ENCODE results near the gene TUBB.
A peak's percentile ranks its signal among the peaks of the same experiment; 100 is the strongest.

Gene TUBB

DNA sequence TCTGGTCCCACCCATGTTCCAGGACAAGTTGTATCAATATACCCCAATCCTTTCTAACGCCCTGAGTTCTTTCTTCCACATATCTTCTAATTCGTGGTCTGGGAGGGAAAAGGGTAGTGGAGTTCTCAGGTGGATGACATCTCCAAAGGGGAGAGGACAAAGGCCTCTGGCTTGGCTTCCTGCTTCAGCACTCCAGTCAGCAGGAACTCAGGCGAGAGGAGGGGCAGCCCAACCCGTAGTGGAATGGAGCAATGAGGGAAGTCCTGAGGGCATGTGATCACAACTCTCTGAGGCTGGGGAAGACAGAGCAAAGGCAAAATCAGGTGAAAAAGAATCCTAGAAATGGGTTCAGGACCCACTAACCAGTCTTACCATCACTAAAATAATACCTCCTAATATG, 19.8 kb upstream of the TUBB start:
- Histone ChIP-seq H3K27me3 (no peaks in the 10 kb centered on the region), H3K4me3 (no peak overlapping the region), H3K9me3 (no peaks in the 10 kb centered on the region), H3K36me3 (peaks cover 6 to 44% (median 28%) of the 10 kb centered on the region in 3 donors), H3K4me1 (peaks cover 0 to 9% (median 3%) of the 10 kb centered on the region in 4 donors), H3K27ac (no peak overlapping the region)
- intact Hi-C loops (cut with DNase I; ENCODE audit: low total_unique reads), result no loop called here
- TF ChIP-seq, protein P1, sequence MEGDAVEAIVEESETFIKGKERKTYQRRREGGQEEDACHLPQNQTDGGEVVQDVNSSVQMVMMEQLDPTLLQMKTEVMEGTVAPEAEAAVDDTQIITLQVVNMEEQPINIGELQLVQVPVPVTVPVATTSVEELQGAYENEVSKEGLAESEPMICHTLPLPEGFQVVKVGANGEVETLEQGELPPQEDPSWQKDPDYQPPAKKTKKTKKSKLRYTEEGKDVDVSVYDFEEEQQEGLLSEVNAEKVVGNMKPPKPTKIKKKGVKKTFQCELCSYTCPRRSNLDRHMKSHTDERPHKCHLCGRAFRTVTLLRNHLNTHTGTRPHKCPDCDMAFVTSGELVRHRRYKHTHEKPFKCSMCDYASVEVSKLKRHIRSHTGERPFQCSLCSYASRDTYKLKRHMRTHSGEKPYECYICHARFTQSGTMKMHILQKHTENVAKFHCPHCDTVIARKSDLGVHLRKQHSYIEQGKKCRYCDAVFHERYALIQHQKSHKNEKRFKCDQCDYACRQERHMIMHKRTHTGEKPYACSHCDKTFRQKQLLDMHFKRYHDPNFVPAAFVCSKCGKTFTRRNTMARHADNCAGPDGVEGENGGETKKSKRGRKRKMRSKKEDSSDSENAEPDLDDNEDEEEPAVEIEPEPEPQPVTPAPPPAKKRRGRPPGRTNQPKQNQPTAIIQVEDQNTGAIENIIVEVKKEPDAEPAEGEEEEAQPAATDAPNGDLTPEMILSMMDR (IDR thresholded peaks at IDR 0.05), result no peak
- DNase-seq, result peak; percentile 56 to 58

DNA sequence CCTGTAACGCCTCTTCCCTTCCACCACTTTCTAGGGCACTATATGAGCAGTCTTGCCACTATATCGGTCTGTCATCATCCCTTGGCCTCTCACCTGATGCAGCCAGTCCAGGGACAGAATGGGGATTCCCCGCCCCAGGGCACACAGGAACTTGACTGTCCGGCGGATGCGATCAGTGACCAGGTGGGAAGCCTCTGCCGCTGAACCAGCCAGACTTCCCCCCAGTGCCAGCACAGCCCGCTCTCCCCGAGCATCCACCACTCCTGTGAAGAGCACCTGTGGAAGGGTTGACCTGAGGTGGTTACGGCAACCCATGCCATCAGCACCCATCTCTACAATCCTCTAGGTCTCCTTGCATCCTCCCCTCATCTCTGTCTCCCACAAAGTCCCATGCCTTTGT, 17.1 kb upstream of the TUBB start:
- Histone ChIP-seq H3K4me3 (no peak overlapping the region), H3K36me3 (peaks cover 18 to 71% (median 47%) of the 10 kb centered on the region in 3 donors), H3K9me3 (no peaks in the 10 kb centered on the region), H3K4me1 (no peaks in the 10 kb centered on the region), H3K27ac (no peak overlapping the region), H3K27me3 (no peaks in the 10 kb centered on the region)
- intact Hi-C loops (cut with DNase I; ENCODE audit: low total_unique reads), result no loop called here
- TF ChIP-seq, protein P1 (IDR thresholded peaks at IDR 0.05), result no peak
- DNase-seq, result peak in 1 of 2 donors; percentile 28

DNA sequence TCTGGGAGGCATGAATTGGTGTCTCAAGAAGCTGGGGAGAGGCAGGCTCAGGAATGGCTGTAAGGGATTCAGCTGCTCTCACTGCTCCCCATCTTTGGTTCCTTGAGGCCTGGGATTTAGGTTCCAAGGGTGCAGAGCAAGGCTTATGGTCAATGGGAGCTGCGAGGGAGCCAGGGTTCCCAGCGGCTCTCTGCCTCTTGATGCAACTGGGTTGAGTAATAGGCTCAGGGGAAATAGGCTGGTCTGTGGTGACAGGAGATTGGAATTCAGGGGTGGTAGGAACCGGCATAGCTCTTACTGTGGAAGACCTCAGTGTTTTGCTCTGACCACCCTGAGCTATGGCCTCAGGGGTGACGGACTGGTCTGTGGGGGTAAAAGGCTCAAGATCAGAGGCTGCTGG, 16.3 kb upstream of the TUBB start:
- no peaks in the 10 kb centered on the region for H3K27me3 ChIP-seq
- intact Hi-C loops (cut with DNase I; ENCODE audit: low total_unique reads), result no loop called here
- H3K9me3 ChIP-seq, result no peaks in the 10 kb centered on the region
- peaks cover 21 to 79% (median 48%) of the 10 kb centered on the region in 3 donors for H3K36me3 ChIP-seq
- H3K4me3 ChIP-seq, result no peak overlapping the region
- peak in 1 of 2 donors; percentile 51 for DNase-seq
- no peak overlapping the region for H3K27ac ChIP-seq
- no peaks in the 10 kb centered on the region for H3K4me1 ChIP-seq
- TF ChIP-seq, protein P1 (IDR thresholded peaks at IDR 0.05), result no peak

DNA sequence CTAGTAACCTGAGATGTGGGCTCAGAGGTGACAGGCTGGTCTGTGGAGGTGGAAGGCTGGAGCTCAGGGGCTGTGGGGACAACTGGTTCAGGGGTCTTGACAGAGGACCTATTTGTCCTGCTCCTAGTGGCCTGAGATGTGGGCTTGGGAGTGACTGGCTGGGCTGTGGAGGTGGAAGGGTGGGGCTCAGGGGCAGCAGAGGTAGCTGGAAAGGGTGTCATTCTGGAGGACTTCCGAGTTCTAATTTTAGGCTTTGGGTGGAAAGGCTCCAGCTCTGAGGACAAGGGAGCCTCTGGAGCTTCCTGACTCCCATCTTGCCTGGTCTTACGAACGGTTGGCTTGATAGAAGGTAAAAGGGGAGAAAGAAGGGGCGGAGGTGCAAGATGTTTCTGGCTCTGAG, 14.5 kb upstream of the TUBB start:
- TF ChIP-seq, protein P1 (IDR thresholded peaks at IDR 0.05), result no peak
- no peaks in the 10 kb centered on the region for H3K9me3 ChIP-seq
- peaks cover 29 to 97% (median 66%) of the 10 kb centered on the region in 3 donors for H3K36me3 ChIP-seq
- no peak overlapping the region for H3K27ac ChIP-seq
- intact Hi-C loops (cut with DNase I; ENCODE audit: low total_unique reads), result no loop called here
- H3K4me1 ChIP-seq, result no peaks in the 10 kb centered on the region
- no peak overlapping the region for H3K4me3 ChIP-seq
- DNase-seq, result peak in 1 of 2 donors; percentile 24
- no peaks in the 10 kb centered on the region for H3K27me3 ChIP-seq

DNA sequence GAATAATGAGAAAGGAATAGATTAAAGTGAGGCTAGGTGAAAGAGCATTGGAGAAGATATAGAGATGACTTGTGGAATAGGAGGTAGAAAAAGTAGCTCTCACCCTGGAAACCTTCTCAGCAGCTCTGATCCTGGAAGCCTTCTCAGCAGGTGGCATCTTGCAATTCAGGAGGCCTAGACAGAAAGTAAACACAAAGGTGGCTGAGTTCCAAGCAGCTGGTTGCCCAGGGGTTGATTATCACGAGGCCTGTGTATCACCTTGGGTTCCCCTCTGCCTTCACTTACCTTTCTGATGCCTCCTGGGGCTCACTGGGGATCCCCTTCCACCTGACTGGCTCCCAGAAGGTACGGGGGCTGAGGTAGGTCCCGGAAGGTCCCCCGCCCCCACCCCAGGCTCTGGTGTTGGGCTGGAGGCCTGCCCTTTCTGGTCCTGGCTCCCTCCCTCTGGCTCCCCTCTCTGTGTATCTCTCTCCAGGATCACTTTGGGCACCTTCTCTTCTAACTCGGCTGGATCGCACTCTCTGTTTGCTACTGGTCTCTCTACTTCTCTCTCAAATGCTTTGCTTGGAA, 12.8 kb upstream of the TUBB start:
- Histone ChIP-seq H3K27ac (no peak overlapping the region), H3K27me3 (no peaks in the 10 kb centered on the region), H3K4me3 (no peak overlapping the region), H3K9me3 (no peaks in the 10 kb centered on the region), H3K4me1 (no peaks in the 10 kb centered on the region), H3K36me3 (peaks cover 36 to 100% (median 83%) of the 10 kb centered on the region in 3 donors)
- DNase-seq, result no peak
- intact Hi-C loops (cut with DNase I; ENCODE audit: low total_unique reads), result no loop called here
- TF ChIP-seq, protein P1 (IDR thresholded peaks at IDR 0.05), result no peak
